GM12878 (cell line): ENCODE results near the gene HOXB3. TPM values are rescaled to one million over a fixed set of nuclear protein-coding genes. Genes with fewer than 3 reads are reported as not detected.

Experiments used
- ATAC-seq: fragments of 200-7000 bp; cut with Tn5 transposase; 3 replicates; pipeline ENCODE4 v1.9.1; 2020; ENCODE audit warnings: mild to moderate bottlenecking, moderate library complexity
- BruUV-seq: library from RNA; stranded (reverse); fragments of 400-500 nt; replicated peaks from 2 replicates; lab custom pipeline; 2021; lab: Mats Ljungman, UMichigan
- CTCF ChIA-PET: fragments of 300-600 bp; sonication (Branson Sonifier 250); formaldehyde crosslinking; extraction: SDS; loops from one replicate; lab custom pipeline; 2021; ENCODE audit warnings: inconsistent platforms; lab: Yijun Ruan, JAX
- POLR2A ChIA-PET: fragments of 350-600 bp; formaldehyde crosslinking; extraction: SDS; loops from one replicate; lab custom pipeline; 2021; ENCODE audit warnings: inconsistent platforms; lab: Charles Lee
- RAD21 ChIA-PET: fragments of 300-600 bp; sonication (Branson Sonifier 250); formaldehyde crosslinking; loops from one replicate; lab custom pipeline; 2023; ENCODE audit warnings: antibody characterized with exemption; ENCODE audit not compliant: unreplicated experiment; lab: Charles Lee
- SMC1A ChIA-PET: fragments of 300-600 bp; sonication (Branson Sonifier 250); formaldehyde crosslinking; loops from one replicate; lab custom pipeline; 2023; ENCODE audit not compliant: unreplicated experiment, uncharacterized antibody; lab: Charles Lee
- DNase-seq: peaks from one replicate; pipeline ENCODE4 v3.0.0-alpha.2; 2011; ENCODE audit warnings: low read depth, low spot score
- FAIRE-seq: peaks from 3 replicates; lab custom pipeline; 2011; peaks lifted over from hg19 to GRCh38; lab: Jason Lieb, UNC
- H2AFZ ChIP-seq: 2 replicates; pipeline ENCODE4 v1.6.0; 2011; ENCODE audit warnings: low read depth, low read length, control low read depth; ENCODE audit not compliant: control insufficient read depth
- H3K27ac ChIP-seq: 2 replicates; pipeline ENCODE4 v1.5.1; 2011; ENCODE audit warnings: control low read depth; ENCODE audit not compliant: control insufficient read depth, insufficient read depth
- H3K27me3 ChIP-seq, 2 experiments: replicated peaks in 1 of 2; 2 replicates each; pipeline versions ENCODE4 v1.6.0 to v1.6.1; 2011; ENCODE audit warnings: low read length in 1 of 2; ENCODE audit not compliant: control insufficient read depth in 2 of 2, insufficient read depth in 2 of 2
- H3K36me3 ChIP-seq, 2 experiments: 2 replicates each; pipeline ENCODE4 v1.5.1; 2011; ENCODE audit warnings: low read length in 1 of 2; ENCODE audit not compliant: control insufficient read depth in 2 of 2, insufficient read depth in 2 of 2
- H3K4me1 ChIP-seq: 2 replicates; pipeline ENCODE4 v1.6.1; 2011; ENCODE audit warnings: mild to moderate bottlenecking, low read length, moderate library complexity, mixed read lengths; ENCODE audit not compliant: control insufficient read depth, insufficient read depth
- H3K4me2 ChIP-seq: 2 replicates; pipeline ENCODE4 v1.6.0; 2011; ENCODE audit warnings: control low read depth; ENCODE audit not compliant: control insufficient read depth, insufficient read depth
- H3K4me3 ChIP-seq: fragments of 200-600 bp; sonication (generic); 2 replicates; pipeline ENCODE4 v1.5.1; 2016
- H3K79me2 ChIP-seq: 2 replicates; pipeline ENCODE4 v1.6.0; 2011; ENCODE audit warnings: low read length; ENCODE audit not compliant: control insufficient read depth, insufficient read depth
- H3K9ac ChIP-seq: 2 replicates; pipeline ENCODE4 v1.8.0; 2011; ENCODE audit warnings: low read length, control low read depth, mixed read lengths; ENCODE audit not compliant: control insufficient read depth, insufficient read depth
- H3K9me3 ChIP-seq: replicated peaks from 3 replicates; pipeline ENCODE4 v1.5.1; 2011; ENCODE audit warnings: mild to moderate bottlenecking, low read length; ENCODE audit not compliant: control insufficient read depth, insufficient read depth
- H4K20me1 ChIP-seq: 2 replicates; pipeline ENCODE4 v1.6.0; 2011; ENCODE audit not compliant: control insufficient read depth, insufficient read depth
- EGR1 ChIP-seq, 2 experiments: IDR thresholded peaks; 1 replicate in 1 of 2; 2 replicates in 1 of 2; pipeline ENCODE4 v1.6.1; 2011 to 2012; ENCODE audit warnings: low read depth in 2 of 2, low read length in 2 of 2, borderline replicate concordance in 1 of 2, mild to moderate bottlenecking in 1 of 2, moderate library complexity in 1 of 2
- HCFC1 ChIP-seq: fragments of 150-350 bp; IDR thresholded peaks from 2 replicates; pipeline ENCODE4 v1.6.1; 2014; ENCODE audit warnings: low read length
- IKZF2 ChIP-seq, 2 experiments: fragments of 450-650 bp; IDR thresholded peaks; 2 replicates each; pipeline ENCODE4 v1.6.1; 2017; ENCODE audit warnings: mild to moderate bottlenecking in 2 of 2, moderate library complexity in 2 of 2
- RFX5 ChIP-seq: IDR thresholded peaks from 2 replicates; pipeline ENCODE4 v1.6.1; 2011; ENCODE audit warnings: low read depth, low read length, improper control_type of control experiment
- SIX5 ChIP-seq: IDR thresholded peaks from 2 replicates; pipeline ENCODE4 v1.6.1; 2011; ENCODE audit warnings: mild to moderate bottlenecking, low read depth, low read length, moderate library complexity; ENCODE audit not compliant: severe bottlenecking
- SREBF1 ChIP-seq: IDR thresholded peaks from 2 replicates; pipeline ENCODE4 v1.6.1; 2012; ENCODE audit warnings: mild to moderate bottlenecking, low read length
- TBL1XR1 ChIP-seq: IDR thresholded peaks from 2 replicates; pipeline ENCODE4 v1.6.1; 2012; ENCODE audit warnings: low read depth, low read length, improper control_type of control experiment
- WGBS: methylation state at CpG from one replicate; pipeline ENCODE4 v1.1.6; 2016; ENCODE audit warnings: low lambda C conversion rate; ENCODE audit not compliant: insufficient replicate concordance, insufficient coverage; ENCODE audit errors: missing lambda C conversion rate; 5-methylcytosine and 5-hydroxymethylcytosine counted together
- in situ Hi-C: fragments of 300-500 bp; cut with MboI; formaldehyde crosslinking; loops from 9 replicates; pipeline ENCODE4 v1.14.3; 2018; ENCODE audit warnings: mixed read lengths
- intact Hi-C: fragments of 100-400 bp; cut with micrococcal nuclease; formaldehyde crosslinking; loops from one replicate; pipeline ENCODE4 v1.14.2; 2022; ENCODE audit not compliant: unreplicated experiment
- polyA plus RNA-seq, 11 experiments: library from polyadenylated mRNA; depleted of rRNA in 4 of 11; unstranded in 6 of 11; stranded (reverse) in 5 of 11; fragments of >200 nt; fragmentation: Nextera tagmentation in 4 of 11; fragmentation: Illumina TruSeq in 1 of 11; extraction: Ambion mirVana in 4 of 11; extraction: Trizol in 1 of 11; gene quantifications; 1 replicate in 1 of 11; 2 replicates in 10 of 11; pipeline versions ENCODE4 v1.2.1 to v1.2.3, GENCODE V29; 2011 to 2016; ENCODE audit warnings: inconsistent platforms in 2 of 11, missing spikeins in 2 of 11, low read depth in 1 of 11
- total RNA-seq, 4 experiments: library from RNA; depleted of rRNA in 3 of 4; stranded (reverse); fragments of >200 nt in 3 of 4; fragmentation: Illumina TruSeq in 1 of 4; extraction: Trizol in 1 of 4; gene quantifications; 2 replicates each; pipeline versions ENCODE4 v1.2.1 to v1.2.3, GENCODE V29; 2013 to 2021
- TF ChIP-seq, protein P1 (sequence below): fragments of 450-650 bp; IDR thresholded peaks from 2 replicates; pipeline ENCODE4 v1.6.1; 2014; ENCODE audit warnings: mild to moderate bottlenecking

HOXB3 gene
- total and polyA plus RNA-seq, 10 of the 15 experiments (the other 5 are each of a cell fraction or from before 2014, with no cell fraction given) = 0.19 to 7.7 (median 2.9) TPM

DNA sequence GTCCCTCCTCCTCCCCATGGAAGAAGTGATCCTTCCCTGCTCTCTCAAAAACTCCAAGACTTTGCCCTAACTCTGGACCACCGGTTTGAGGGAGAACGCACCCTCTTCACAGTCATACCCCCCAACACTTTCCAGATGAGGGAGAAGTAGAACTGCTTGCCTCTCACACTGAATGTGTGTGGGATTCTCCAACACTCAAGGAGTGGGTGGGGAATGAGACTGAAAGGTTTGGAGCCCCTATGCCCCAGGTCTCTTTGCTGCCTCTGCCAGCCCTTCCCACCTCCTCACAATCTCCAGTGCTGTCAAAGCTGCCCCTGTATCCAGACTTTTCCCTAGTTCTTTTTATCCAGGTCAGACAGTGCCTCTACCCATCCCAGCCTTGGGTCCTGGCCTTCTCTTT is 23.3 kb downstream of the HOXB3 start:
- ChIA-PET SMC1A (interaction anchor here (0.6 to 1.2 kb wide), 3 partner anchors 8 to 74 kb away, joined by 3 to 7 read pairs (median 3); no protein-coding TSS in a partner anchor), CTCF (no interaction called here), RAD21 (interaction anchor here (1.1 kb wide), 1 partner anchor 16 kb away, joined by 3 read pairs; no protein-coding TSS in a partner anchor)
- Histone ChIP-seq H2AFZ (no peak overlapping the region), H3K79me2 (no peaks in the 10 kb centered on the region), H4K20me1 (no peaks in the 10 kb centered on the region), H3K4me3 (no peak overlapping the region)
- ATAC-seq = no peak
- no TSS peak for BruUV-seq
- whole genome bisulfite sequencing = 18% methylated on average over 2 of the region's 2 CpGs
- no peak for TF ChIP-seq TBL1XR1
- no peak for TF ChIP-seq EGR1 (IDR thresholded peaks at IDR 0.05; ENCODE audit: borderline replicate concordance in 1 of 2, low read depth in 2 of 2, low read length in 2 of 2)
- TF ChIP-seq SIX5 = no peak
- TF ChIP-seq HCFC1 = no peak
- no peak for TF ChIP-seq IKZF2 (IDR thresholded peaks at IDR 0.05)
- TF ChIP-seq RFX5 = no peak
- TF ChIP-seq, protein P1, sequence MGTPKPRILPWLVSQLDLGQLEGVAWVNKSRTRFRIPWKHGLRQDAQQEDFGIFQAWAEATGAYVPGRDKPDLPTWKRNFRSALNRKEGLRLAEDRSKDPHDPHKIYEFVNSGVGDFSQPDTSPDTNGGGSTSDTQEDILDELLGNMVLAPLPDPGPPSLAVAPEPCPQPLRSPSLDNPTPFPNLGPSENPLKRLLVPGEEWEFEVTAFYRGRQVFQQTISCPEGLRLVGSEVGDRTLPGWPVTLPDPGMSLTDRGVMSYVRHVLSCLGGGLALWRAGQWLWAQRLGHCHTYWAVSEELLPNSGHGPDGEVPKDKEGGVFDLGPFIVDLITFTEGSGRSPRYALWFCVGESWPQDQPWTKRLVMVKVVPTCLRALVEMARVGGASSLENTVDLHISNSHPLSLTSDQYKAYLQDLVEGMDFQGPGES = no peak
- no peak for TF ChIP-seq SREBF1
- TF ChIP-seq, all 136 proteins: peak for 0
- no peak for DNase-seq
- Histone ChIP-seq H3K27ac (no peak overlapping the region), H3K9me3 (no peaks in the 10 kb centered on the region), H3K36me3 (no peaks in the 10 kb centered on the region; a peak in 1 of 4 replicates), H3K4me1 (no peaks in the 10 kb centered on the region), H3K4me2 (no peak overlapping the region), H3K9ac (no peak overlapping the region), H3K27me3 (no peaks in the 10 kb centered on the region)
- in situ Hi-C loops (no loop called here), intact Hi-C loops (no loop called here)
- POLR2A ChIA-PET = interaction anchor here (1.2 kb wide), 1 partner anchor 21 kb away, joined by 3 read pairs; no protein-coding TSS in a partner anchor
- FAIRE-seq = no peak
